Fibroblast of mammary gland (primary cell): ENCODE results near the gene OR5A1.

Experiments used
- DNase-seq: peaks from one replicate; pipeline ENCODE4 v3.0.0-alpha.2; 2010; ENCODE audit warnings: low read depth
- H3K4me3 ChIP-seq: 2 replicates; pipeline ENCODE4 v1.5.1; 2011; ENCODE audit warnings: low read depth, mild to moderate bottlenecking, low read length, moderate library complexity; ENCODE audit not compliant: control insufficient read depth
- CTCF ChIP-seq: conservative IDR thresholded peaks from 2 replicates; pipeline ENCODE4 v1.5.1; 2011; ENCODE audit warnings: low read depth, low read length, inconsistent platforms; ENCODE audit not compliant: control insufficient read depth, insufficient read depth

Gene OR5A1

GRCh38 chr11:59436169-59436568 is at the start of gene OR5A1:
OR5A1 (plus strand) TSS chr11:59436469; CDS start chr11:59443169, 6,700 bp downstream.
- no peak for DNase-seq
- H3K4me3 ChIP-seq: no peak within 1 kb of the TSS
- no peak for TF ChIP-seq CTCF

- DNase-seq: no peak
- H3K4me3 ChIP-seq: no peak overlapping the region
- no peak for TF ChIP-seq CTCF
These were observed 42.1 kb upstream of the OR5A1 start for GRCh38 chr11:59394186-59394585.

GRCh38 chr11:59400461-59401261 is 35.6 kb upstream of the OR5A1 start:
- H3K4me3 ChIP-seq: no peak overlapping the region
- DNase-seq: no peak
- no peak for TF ChIP-seq CTCF

GRCh38 chr11:59401262-59401552 is 35.1 kb upstream of the OR5A1 start:
- TF ChIP-seq CTCF: no peak
- H3K4me3 ChIP-seq: no peak overlapping the region
- no peak for DNase-seq

GRCh38 chr11:59403546-59403945 is 32.7 kb upstream of the OR5A1 start:
- no peak for TF ChIP-seq CTCF
- H3K4me3 ChIP-seq: no peak overlapping the region
- peak; percentile 0 for DNase-seq

- no peak overlapping the region for H3K4me3 ChIP-seq
- no peak for DNase-seq
- no peak for TF ChIP-seq CTCF
These were observed 22.6 kb upstream of the OR5A1 start for GRCh38 chr11:59413646-59414045.
